GM19438 (cell line): ENCODE results near the gene RBPMS2.

Experiments used
- ATAC-seq: cut with Tn5 transposase; IDR thresholded peaks from one replicate; pipeline ENCODE4 v1.9.1; 2021; ENCODE audit warnings: low read depth; ENCODE audit not compliant: unreplicated experiment

RBPMS2 gene

DNA sequence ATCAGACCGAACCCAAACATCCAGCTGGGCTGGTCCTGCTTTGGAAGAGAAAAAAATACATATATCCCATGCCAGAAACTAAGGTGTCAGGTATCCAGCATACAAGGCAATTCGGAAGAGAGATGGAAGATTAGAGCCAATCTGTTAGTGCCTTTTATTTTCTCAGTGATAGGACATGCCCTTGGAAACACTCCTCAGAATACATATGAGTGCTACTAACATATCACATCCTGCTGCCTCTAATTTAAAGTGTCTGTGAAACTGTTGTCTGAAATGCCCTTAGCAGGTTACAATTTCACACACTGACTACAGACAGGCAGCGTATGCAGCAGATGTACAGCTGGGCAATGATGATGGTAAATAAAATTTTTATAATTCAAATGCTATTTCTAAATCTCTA lies 78.9 kb downstream of the RBPMS2 start:
- ATAC-seq, result no peak

DNA sequence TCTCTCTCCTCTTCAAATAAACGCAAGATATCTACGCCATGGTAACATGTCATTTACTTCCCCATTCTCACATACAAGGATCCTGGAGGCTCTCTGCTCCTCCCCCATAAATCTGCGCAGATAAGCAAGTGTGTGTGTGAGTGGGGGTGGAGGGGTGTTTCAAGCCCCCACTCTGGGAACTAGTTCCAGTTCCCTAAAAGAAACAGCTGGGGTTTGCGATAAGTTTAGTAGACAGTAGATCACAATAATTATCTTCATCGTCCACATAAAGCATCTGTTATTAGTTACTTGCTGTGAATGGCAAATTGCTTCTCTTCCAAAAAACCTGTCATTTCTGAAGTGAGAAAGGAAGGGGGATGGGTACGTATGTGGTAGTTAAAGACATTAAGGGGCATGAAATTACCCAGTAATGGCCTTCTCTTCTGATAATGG lies 79.8 kb downstream of the RBPMS2 start:
- ATAC-seq, result no peak

DNA sequence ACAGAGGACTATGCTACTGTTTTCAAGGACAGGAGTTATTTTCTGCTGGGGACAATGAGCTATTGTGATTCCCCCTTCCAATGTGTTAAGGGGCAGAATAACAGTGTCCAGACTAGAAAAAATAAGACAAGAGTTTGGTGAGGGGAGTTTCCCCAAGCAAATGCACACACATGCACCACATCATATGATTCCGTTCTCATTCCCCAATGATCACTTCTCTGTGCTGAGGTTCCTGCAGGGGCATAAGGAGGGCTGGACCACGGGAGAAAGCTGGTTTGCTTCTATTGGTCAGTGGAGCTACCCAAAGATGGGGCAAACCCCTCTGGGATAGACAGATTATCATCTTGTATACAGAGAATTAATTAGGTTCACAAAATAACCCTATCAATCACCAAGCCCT lies 80.6 kb downstream of the RBPMS2 start:
- no peak for ATAC-seq

DNA sequence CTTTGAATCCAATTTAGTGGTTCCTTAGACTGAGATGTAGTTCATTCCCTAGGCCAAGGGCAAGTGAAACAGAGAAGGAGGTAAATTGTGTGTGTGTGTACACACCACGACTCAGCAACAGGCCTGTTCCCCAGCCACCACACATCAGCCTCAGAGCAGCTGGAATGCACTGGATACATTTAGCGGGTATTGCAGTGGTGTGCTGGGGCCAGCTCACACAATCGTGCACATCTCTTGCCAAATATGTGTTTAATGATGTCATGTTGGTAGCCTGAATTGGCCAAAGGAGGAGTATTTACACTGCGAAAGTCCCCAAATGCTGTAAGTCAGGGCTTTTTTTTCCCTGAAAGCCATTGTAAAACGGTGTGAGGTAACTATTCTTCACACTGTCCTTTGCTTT lies 82.3 kb downstream of the RBPMS2 start:
- no peak for ATAC-seq

DNA sequence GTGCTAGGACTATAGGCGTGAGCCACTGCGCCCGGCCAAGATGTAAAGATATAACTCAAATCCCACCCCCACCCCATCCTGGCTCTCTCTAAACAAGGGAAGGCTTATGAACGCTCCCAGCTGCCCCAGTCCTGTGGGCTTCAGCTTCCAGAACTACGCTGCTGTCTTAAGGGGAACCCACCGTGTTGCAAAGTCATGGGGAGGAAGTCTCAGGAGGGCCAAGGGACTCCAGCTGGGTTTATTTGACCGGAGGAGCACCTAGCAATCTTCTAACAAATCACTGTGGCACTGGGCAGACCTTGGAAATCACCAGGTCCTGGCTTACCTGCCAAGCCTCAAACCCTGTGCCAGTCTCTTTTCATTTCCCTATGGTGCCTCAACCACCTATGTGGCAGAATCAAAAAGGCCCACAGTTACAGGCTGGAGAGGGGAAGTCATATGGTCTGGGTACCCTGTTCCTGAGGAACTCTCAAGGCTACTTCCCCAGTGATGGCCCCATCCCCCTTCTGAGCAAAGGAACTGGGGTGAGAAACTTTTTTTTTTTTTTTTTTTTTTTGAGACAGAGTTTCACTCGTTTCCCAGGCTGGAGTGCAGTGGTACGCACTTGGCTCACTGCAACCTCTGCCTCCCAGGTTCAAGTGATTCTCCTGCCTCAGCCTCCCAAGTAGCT lies 83.4 kb downstream of the RBPMS2 start:
- ATAC-seq, result no peak

DNA sequence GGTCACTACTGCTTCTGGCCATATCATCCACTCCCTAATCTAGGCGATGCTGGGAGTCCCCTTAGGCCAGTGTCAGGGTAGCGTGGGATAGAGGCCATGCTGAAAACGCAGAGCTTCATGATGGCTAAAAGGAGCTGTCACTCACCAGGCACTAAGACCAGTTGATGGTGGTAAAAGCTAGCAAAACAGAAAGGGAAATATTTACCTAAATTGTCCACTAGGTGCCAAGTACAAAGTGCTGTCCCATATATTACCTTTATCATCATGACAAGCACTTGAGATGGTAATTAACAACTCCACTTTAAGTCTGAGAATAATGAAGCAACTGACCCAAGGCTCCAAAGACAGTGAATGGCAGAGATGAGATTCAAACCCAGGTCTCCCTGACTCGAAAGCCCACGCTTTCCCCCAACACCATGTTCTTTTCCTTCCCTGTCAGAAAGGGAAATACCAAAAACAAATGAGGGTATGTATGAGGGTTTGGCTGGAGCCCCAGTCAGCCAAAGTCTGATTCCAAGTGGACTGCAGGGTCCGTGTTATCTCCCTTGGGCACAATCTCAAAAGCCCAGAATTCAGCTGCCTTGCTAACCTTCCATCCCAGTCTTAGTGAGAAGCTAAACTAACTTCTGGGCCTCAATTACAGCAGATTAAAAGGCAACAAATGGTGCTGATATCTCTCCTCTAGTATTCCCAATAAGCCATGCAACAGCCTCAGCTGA lies 84.7 kb downstream of the RBPMS2 start:
- no peak for ATAC-seq

DNA sequence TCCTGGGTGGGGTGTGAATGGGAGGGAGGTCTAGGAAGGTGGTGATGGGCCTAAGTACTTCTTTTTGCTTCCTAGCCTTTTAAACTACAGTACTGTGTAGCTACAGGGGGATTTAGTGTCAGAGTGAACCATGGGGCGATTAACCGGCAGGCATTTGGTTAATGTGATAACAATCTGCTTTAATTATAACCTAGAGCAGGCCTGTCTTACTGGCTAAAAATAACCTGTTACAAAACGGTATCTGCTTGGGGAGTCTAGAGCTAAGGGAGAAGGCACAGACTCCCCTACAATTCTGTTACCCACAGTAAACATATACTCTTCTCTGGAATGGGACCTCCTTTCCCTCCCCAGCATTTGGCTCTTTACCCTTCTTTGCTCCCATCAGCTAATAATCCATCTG lies 85.4 kb downstream of the RBPMS2 start:
- no peak for ATAC-seq
